SKM-1 treated with dmso at 0.1 percent for 144 hours (cell line): ENCODE measurements around the gene CDC37L1.
A peak's percentile ranks its signal among the peaks of the same experiment; 100 is the strongest.
"Not testable (repeated sequence)": the region's sequence is repeated elsewhere in the genome, so short reads cannot be mapped to it uniquely, and the experiment has no call there.

Source experiments
- DNase-seq: peaks from one replicate; lab custom pipeline; 2025; ENCODE audit not compliant: unreplicated experiment; lab: John Stamatoyannopoulos, UW

The CDC37L1 gene

DNA sequence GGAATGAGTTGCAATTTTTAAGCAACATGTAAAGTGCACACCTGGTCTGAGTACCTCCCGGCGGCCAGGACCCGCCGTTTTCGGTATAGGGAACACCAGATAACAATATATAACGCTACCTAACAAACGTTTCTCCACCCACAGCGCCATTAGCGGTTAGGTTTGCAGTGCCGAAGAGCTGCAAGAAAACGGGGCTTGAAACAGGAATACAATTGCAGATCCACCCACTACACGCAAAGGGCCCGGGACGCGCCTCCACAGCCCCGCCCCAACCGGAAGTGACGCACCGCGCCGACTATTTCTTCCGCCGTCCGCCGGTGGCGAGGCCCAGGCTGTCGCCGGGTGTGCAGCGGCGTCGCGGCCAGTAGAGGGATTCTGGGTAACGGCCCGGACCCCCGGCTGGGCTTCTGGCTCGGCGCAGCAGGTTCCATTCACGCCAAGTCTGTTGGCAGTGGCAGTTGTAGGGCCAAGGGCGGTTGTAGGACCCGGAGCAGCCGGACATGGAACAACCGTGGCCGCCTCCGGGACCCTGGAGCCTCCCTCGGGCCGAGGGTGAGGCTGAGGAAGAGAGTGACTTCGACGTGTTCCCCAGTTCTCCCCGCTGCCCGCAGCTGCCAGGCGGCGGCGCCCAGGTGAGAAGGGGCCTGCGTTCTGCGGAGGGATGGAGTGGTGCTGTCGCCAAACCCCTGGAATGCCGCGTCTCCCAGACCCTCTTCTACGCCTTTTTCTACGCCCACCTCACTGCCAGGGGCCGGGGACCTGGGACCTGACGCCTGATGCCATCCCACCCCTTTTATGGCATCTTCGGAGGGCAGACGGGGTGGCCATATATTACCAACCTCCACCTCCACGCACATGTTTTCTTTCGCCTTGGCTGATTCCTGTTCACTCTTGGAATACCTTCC, at the start of gene CDC37L1:
Gene CDC37L1 (plus strand): TSS at position 302 of the 905 bp plus-strand sequence. CDS start 199 bp downstream, at position 501.
- DNase-seq, result peak; percentile 95

DNA sequence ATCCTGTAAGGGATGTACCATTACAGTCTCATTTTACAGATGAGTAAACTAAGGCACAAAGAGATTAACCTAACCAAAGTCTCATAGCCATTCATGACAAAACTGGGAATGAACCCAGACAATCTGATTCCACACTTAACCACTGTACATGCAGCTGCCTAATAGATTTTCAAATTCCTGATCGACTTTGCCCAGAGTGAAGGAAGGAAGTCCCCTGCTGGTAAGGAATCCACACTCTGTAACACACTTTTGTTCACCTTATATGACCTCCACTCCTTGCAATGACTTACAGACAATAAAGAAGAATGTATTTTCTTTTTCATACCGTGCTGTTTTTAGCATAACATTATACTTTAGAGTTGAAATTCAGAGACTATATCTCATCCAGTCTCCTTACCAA, 48.5 kb upstream of the CDC37L1 start:
- no peak for DNase-seq

DNA sequence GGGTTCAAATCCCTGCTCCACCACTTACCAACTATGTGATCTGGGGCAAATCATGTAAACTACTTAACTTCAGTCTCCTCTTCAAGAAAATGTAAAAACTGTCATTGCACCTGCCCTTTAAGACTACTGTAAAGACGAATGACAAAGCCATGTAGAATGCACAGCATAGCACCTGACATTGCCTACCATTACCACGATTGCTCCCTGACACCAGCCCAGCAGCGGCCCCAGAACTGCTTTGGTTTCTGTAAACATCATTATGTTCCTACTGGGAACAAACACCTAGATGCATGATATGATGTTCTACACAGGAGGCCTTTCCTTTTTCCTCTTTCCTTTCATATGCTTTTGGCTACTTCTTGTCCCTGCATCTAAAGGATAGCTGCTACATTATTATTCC, 40.4 kb upstream of the CDC37L1 start:
- DNase-seq, result no peak

GRCh38 chr9:4639420-4639819, 39.9 kb upstream of the CDC37L1 start:
- no peak for DNase-seq

- peak; percentile 17 for DNase-seq
Measured at GRCh38 chr9:4640027-4640426, 39.3 kb upstream of the CDC37L1 start.

GRCh38 chr9:4642351-4642750, 37.0 kb upstream of the CDC37L1 start:
- DNase-seq, result no peak

DNA sequence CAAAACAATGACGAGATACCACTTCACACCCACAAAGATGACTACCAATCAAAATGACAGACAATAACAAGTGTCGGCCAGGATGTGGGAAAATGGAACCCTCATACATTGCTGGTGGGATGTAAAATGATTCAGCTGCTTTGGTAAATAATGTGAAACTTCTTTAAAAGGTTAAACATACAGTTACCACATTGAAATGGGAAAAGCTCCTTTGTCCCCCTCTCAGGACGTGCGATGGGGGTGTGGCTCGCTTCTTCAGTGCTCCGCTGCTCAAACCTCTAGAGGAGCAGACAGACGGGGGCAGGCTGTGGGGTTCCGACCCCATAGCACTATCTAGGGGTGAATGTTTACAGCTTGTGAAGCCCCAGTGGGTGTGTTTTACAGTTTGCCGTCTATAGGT, 25.3 kb upstream of the CDC37L1 start:
- DNase-seq, result no peak

- DNase-seq, result no peak
Measured at GRCh38 chr9:4654538-4654937, 24.8 kb upstream of the CDC37L1 start.

- not testable (repeated sequence) for DNase-seq
Measured at GRCh38 chr9:4656196-4656595, 23.2 kb upstream of the CDC37L1 start.

- no peak for DNase-seq
Measured at GRCh38 chr9:4656621-4657020, 22.7 kb upstream of the CDC37L1 start.

DNA sequence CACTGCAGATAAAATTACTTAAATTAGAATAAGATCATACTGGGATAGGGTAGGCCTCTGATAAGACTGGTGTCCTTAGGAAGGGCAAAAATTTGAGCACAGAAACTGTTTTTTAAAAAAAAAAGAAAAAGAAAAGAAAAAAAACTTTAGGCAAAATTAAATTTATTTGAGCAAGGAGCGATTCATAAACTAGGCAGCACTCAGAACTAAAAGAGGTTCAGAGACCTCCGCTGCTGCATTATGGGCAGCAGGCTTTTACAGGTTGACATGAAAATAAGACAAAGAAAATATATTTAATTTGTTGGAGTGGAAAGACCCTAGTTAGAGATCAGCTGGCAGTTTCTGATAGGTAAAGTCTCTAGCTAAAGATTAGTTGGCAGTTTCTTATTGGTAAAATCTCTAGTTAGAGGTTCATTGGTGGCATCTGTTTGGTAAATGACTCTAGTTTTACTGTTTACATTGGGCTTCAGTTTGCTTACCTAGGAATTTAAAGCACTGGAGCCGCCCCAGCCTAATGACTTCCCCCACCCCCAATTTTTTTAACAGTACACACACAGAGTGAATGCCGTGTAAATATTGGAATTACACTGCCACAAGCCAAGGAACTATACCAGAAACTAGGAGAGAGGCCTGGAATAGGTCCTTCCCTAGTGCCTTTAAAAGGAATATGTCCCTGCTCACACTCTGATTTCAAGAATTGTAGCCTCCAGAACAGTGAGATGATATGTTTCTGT, 21.8 kb upstream of the CDC37L1 start:
- DNase-seq, result no peak

GRCh38 chr9:4660665-4661064, 18.7 kb upstream of the CDC37L1 start:
- DNase-seq, result not testable (repeated sequence)

DNA sequence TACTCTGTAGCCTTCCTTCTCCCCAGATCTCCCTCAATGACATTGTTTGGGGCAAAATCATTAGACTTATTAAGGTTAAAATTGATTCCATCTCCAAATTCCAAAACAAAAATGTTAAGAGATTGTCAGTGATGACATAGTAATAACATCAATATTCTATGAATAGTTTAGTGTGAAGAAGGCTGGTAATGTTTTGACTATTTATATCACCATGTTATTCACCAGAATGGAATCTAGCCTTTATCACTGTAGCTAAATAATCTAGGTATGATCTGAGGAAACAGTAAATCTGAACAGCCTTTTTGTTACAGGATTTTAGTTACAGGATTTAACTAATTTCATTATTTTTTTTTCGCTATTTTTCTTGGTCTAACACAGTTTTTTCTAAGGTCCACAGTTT, 18.2 kb upstream of the CDC37L1 start:
- no peak for DNase-seq

- DNase-seq, result no peak
Measured at GRCh38 chr9:4661611-4662010, 17.8 kb upstream of the CDC37L1 start.

DNA sequence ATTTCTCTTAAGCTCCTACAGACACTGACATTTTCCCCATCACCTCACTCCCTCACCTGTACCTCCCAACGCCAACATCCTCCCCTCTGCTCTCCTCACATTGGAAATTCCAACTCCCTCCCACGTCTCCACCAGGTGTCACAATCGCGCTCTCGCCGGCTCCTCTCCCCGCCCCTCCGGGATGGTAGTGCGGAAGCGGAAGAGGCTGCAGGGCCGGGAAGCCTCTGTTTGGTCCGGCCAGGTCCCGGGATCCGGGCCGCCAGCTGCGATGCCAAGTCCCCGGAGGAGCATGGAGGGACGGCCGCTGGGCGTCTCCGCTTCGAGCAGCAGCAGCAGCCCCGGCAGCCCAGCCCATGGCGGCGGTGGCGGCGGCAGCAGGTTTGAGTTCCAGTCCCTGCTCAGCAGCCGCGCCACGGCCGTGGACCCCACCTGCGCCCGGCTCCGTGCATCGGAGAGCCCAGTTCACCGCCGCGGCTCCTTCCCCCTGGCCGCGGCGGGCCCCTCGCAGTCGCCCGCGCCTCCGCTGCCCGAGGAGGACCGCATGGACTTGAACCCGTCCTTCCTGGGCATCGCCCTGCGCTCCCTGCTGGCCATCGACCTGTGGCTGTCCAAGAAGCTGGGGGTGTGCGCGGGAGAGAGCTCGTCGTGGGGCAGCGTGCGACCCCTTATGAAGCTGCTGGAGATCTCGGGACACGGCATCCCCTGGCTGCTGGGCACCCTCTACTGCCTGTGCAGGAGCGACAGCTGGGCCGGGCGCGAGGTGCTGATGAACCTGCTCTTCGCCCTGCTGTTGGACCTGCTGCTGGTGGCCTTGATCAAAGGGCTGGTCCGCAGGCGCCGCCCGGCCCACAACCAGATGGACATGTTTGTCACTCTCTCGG, 17.0 kb upstream of the CDC37L1 start, which contains the start of gene PLPP6:
Gene PLPP6 (plus strand): TSS at position 187 of the 881 bp plus-strand sequence. CDS start 82 bp downstream, at position 269.
- peak; percentile 62 for DNase-seq

GRCh38 chr9:4662989-4663792, 16.2 kb upstream of the CDC37L1 start:
- no peak for DNase-seq

GRCh38 chr9:4663956-4664355, 15.4 kb upstream of the CDC37L1 start:
- DNase-seq, result no peak

GRCh38 chr9:4665357-4665756, 14.0 kb upstream of the CDC37L1 start:
- DNase-seq, result no peak

DNA sequence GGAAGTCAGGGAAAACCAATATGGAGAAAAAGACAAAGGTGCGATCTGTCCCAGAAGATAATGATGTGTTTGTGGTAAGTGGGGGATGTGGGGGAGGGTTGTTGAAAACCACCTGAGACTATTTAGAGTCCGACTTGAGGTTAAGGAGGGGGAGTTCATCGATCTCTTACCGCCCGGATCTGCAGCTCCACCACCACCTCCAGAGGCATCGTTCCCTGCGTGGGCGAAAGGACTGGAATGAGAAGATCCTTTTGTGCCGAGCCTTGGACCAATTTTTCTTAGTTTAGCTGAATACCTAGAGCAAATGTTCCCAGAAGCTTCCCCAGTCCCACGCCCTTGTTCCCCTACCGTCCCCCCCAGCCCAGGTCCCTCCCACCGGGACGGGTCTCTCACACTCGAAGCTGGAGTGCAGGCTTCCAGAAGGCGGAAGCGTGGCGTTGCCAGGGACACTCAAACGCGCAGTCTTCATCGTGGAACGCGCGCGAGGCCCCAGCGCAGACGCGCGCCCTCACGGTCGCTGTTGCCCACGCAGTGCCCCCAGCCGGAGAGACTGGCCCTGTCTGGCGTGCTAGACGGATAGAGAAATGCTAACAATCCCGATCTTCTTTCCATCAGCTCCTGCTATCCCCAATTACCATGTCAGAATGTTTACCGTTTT, 13.2 kb upstream of the CDC37L1 start, which contains the start of gene SPATA6L:
Gene SPATA6L (minus strand): TSS at position 439 of the 658 bp plus-strand sequence. CDS start 230 bp downstream, at position 209.
- no peak for DNase-seq
